Keratinocyte (primary cell): ENCODE measurements around the gene SMARCA2. TPM values are rescaled to one million over a fixed set of nuclear protein-coding genes. Genes with fewer than 3 reads are reported as not detected.

Source experiments
- DNase-seq: peaks from one replicate; pipeline ENCODE4 v3.0.0-alpha.2; 2011; ENCODE audit warnings: low read depth, missing footprints, low spot score
- FAIRE-seq: peaks from 2 replicates; lab custom pipeline; 2011; peaks lifted over from hg19 to GRCh38; lab: Jason Lieb, UNC
- H2AFZ ChIP-seq: 2 replicates; pipeline ENCODE4 v1.6.0; 2012; ENCODE audit warnings: low read length, control low read depth, inconsistent platforms; ENCODE audit not compliant: control insufficient read depth
- H3K27ac ChIP-seq: 2 replicates; pipeline ENCODE4 v1.5.1; 2011; ENCODE audit warnings: low read length; ENCODE audit not compliant: control insufficient read depth, insufficient read depth
- H3K27me3 ChIP-seq: 3 replicates; pipeline ENCODE4 v1.6.0; 2011; ENCODE audit warnings: low read length; ENCODE audit not compliant: control insufficient read depth, insufficient read depth; ENCODE audit errors: extremely low read depth
- H3K36me3 ChIP-seq, 2 experiments: 2 replicates in 1 of 2; 3 replicates in 1 of 2; pipeline ENCODE4 v1.5.1; 2011; ENCODE audit warnings: low read length in 2 of 2, mild to moderate bottlenecking in 1 of 2; ENCODE audit not compliant: control insufficient read depth in 2 of 2, insufficient read depth in 2 of 2; ENCODE audit errors: extremely low read depth in 1 of 2
- H3K4me1 ChIP-seq: 3 replicates; pipeline ENCODE4 v1.5.1; 2011; ENCODE audit warnings: low read length; ENCODE audit not compliant: control insufficient read depth, insufficient read depth; ENCODE audit errors: extremely low read depth
- H3K4me2 ChIP-seq: 3 replicates; pipeline ENCODE4 v1.6.0; 2011; ENCODE audit warnings: low read depth, low read length; ENCODE audit not compliant: control insufficient read depth, insufficient read depth; ENCODE audit errors: extremely low read depth
- H3K4me3 ChIP-seq, 3 experiments: fragments of 200-600 bp in 1 of 3; sonication (generic) in 1 of 3; 2 replicates in 2 of 3; 3 replicates in 1 of 3; pipeline ENCODE4 v1.5.1; 2011 to 2016; ENCODE audit warnings: low read length in 3 of 3, mild to moderate bottlenecking in 3 of 3, control low read depth in 2 of 3, inconsistent platforms in 1 of 3, low read depth in 1 of 3, mixed read lengths in 1 of 3, mixed run types in 1 of 3, moderate library complexity in 1 of 3; ENCODE audit not compliant: control insufficient read depth in 2 of 3, insufficient read depth in 2 of 3; ENCODE audit errors: extremely low read depth in 1 of 3
- H3K79me2 ChIP-seq: 2 replicates; pipeline ENCODE4 v1.6.0; 2012; ENCODE audit warnings: low read length; ENCODE audit not compliant: control insufficient read depth, insufficient read depth
- H3K9ac ChIP-seq: 3 replicates; pipeline ENCODE4 v1.6.0; 2011; ENCODE audit warnings: low read length; ENCODE audit not compliant: control insufficient read depth, insufficient read depth; ENCODE audit errors: extremely low read depth
- H3K9me1 ChIP-seq: 3 replicates; pipeline ENCODE4 v1.6.0; 2011; ENCODE audit warnings: low read length; ENCODE audit not compliant: control insufficient read depth, insufficient read depth; ENCODE audit errors: extremely low read depth
- H3K9me3 ChIP-seq: 2 replicates; pipeline ENCODE4 v1.5.1; 2012; ENCODE audit warnings: low read depth, low read length; ENCODE audit not compliant: control insufficient read depth
- H4K20me1 ChIP-seq: 3 replicates; pipeline ENCODE4 v1.6.0; 2011; ENCODE audit warnings: low read length; ENCODE audit not compliant: control insufficient read depth, insufficient read depth; ENCODE audit errors: extremely low read depth
- EZH2 ChIP-seq: IDR thresholded peaks from one replicate; pipeline ENCODE4 v1.6.1; 2012; ENCODE audit warnings: inconsistent platforms, mild to moderate bottlenecking, low read length, moderate library complexity
- dilution Hi-C: fragments of 300-500 bp; cut with MboI; formaldehyde crosslinking; loops from one replicate; pipeline ENCODE4 v1.7.0; 2020; ENCODE audit warnings: low sequenced_read_pairs; ENCODE audit not compliant: extremely low pct_ligation_motif_present
- polyA plus RNA-seq, 5 experiments: library from polyadenylated mRNA; depleted of rRNA in 3 of 5; stranded (reverse) in 3 of 5; stranded (forward) in 1 of 5; unstranded in 1 of 5; fragments of >200 nt; gene quantifications; 1 replicate in 1 of 5; 2 replicates in 3 of 5; 3 replicates in 1 of 5; pipeline versions ENCODE4 v1.2.1 to v1.2.3, GENCODE V29; 2011 to 2012; ENCODE audit warnings: missing spikeins in 2 of 5, low read depth in 1 of 5, low replicate concordance in 1 of 5
- TF ChIP-seq, protein P1 (sequence below), 3 experiments: IDR thresholded peaks in 1 of 3; conservative IDR thresholded peaks in 1 of 3; optimal IDR thresholded peaks in 1 of 3; 2 replicates in 2 of 3; 3 replicates in 1 of 3; pipeline versions ENCODE3 to v1.5.1; 2011; ENCODE audit warnings: low read length in 3 of 3, mild to moderate bottlenecking in 3 of 3, moderate library complexity in 2 of 3, control low read depth in 1 of 3, inconsistent platforms in 1 of 3; ENCODE audit not compliant: insufficient read depth in 2 of 3; ENCODE audit errors: extremely low read depth in 1 of 3

The SMARCA2 gene
- polyA plus RNA-seq, 1 donor (not counting 4 experiments of a cell fraction or from before 2014, with no cell fraction given): 39.0 TPM

- no peaks in the 10 kb centered on the region for H3K9me3 ChIP-seq
- no peaks in the 10 kb centered on the region for H3K4me1 ChIP-seq
- no peaks in the 10 kb centered on the region for H3K79me2 ChIP-seq
- TF ChIP-seq, protein P1, sequence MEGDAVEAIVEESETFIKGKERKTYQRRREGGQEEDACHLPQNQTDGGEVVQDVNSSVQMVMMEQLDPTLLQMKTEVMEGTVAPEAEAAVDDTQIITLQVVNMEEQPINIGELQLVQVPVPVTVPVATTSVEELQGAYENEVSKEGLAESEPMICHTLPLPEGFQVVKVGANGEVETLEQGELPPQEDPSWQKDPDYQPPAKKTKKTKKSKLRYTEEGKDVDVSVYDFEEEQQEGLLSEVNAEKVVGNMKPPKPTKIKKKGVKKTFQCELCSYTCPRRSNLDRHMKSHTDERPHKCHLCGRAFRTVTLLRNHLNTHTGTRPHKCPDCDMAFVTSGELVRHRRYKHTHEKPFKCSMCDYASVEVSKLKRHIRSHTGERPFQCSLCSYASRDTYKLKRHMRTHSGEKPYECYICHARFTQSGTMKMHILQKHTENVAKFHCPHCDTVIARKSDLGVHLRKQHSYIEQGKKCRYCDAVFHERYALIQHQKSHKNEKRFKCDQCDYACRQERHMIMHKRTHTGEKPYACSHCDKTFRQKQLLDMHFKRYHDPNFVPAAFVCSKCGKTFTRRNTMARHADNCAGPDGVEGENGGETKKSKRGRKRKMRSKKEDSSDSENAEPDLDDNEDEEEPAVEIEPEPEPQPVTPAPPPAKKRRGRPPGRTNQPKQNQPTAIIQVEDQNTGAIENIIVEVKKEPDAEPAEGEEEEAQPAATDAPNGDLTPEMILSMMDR (optimal IDR thresholded peaks at IDR 0.05 in 1 of 3, IDR thresholded peaks at IDR 0.05 in 1 of 3, conservative IDR thresholded peaks at IDR 0.05 in 1 of 3; ENCODE audit: extremely low read depth in 1 of 3, insufficient read depth in 2 of 3, low read length in 3 of 3): no peak
- no peak for TF ChIP-seq EZH2
- no peaks in the 10 kb centered on the region for H4K20me1 ChIP-seq
- peaks cover 2 to 5% of the 10 kb centered on the region in 2 experiments for H3K36me3 ChIP-seq
- no peaks in the 10 kb centered on the region for H3K27me3 ChIP-seq
- DNase-seq (no peak), FAIRE-seq (no peak)
- dilution Hi-C loops: no loop called here
- no peak overlapping the region for H3K4me2 ChIP-seq
- no peak overlapping the region for H2AFZ ChIP-seq
- H3K4me3 ChIP-seq: no peak overlapping the region
- H3K27ac ChIP-seq: no peak overlapping the region
- H3K9ac ChIP-seq: no peak overlapping the region
- no peaks in the 10 kb centered on the region for H3K9me1 ChIP-seq
These were observed 177.3 kb downstream of the SMARCA2 start for GRCh38 chr9:2192356-2192979.

DNA sequence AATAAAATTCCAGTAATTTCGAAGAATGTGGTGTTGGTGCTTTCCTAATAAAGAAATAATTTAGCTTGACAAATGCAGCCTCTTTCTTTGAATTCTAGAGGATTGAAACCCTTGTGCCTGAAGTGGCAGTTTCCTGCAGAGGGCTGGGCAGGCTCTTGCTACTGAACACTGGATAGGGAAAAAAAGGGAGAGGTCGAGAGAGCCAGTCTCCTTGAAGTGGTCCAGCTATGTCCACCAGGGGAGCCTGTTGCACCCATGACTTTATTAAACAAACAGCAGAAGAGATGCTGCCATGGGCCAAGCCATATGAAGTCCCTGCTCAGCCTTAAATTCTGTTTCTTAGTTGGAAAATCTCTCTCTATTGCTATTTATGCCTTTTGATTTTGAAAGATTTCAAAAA lies 178.4 kb downstream of the SMARCA2 start:
- H2AFZ ChIP-seq: no peak overlapping the region
- FAIRE-seq (no peak), DNase-seq (no peak)
- H3K4me2 ChIP-seq: no peak overlapping the region
- H3K4me3 ChIP-seq: no peak overlapping the region
- H3K79me2 ChIP-seq: no peaks in the 10 kb centered on the region
- H3K27me3 ChIP-seq: no peaks in the 10 kb centered on the region
- TF ChIP-seq EZH2: no peak
- TF ChIP-seq, protein P1 (optimal IDR thresholded peaks at IDR 0.05 in 1 of 3, IDR thresholded peaks at IDR 0.05 in 1 of 3, conservative IDR thresholded peaks at IDR 0.05 in 1 of 3; ENCODE audit: extremely low read depth in 1 of 3, insufficient read depth in 2 of 3, low read length in 3 of 3): no peak
- no peaks in the 10 kb centered on the region for H4K20me1 ChIP-seq
- dilution Hi-C loops: no loop called here
- no peaks in the 10 kb centered on the region for H3K4me1 ChIP-seq
- no peaks in the 10 kb centered on the region for H3K9me3 ChIP-seq
- H3K27ac ChIP-seq: no peak overlapping the region
- H3K9ac ChIP-seq: no peak overlapping the region
- peaks cover 2 to 5% of the 10 kb centered on the region in 2 experiments for H3K36me3 ChIP-seq
- H3K9me1 ChIP-seq: no peaks in the 10 kb centered on the region
